Left colon (tissue), 2 donors: ENCODE data around the gene RMI1. TPM values are rescaled to one million over a fixed set of nuclear protein-coding genes. Genes with fewer than 3 reads are reported as not detected.
"Not testable (repeated sequence)": the region's sequence is repeated elsewhere in the genome, so short reads cannot be mapped to it uniquely, and the experiment has no call there.

Experiments
- ATAC-seq: fragments of 200-7000 bp; cut with Tn5 transposase; one replicate; pipeline ENCODE4 v1.9.1; 2020; ENCODE audit warnings: mild to moderate bottlenecking, moderate library complexity
- DNase-seq, 2 donors: peaks; one replicate each; pipeline ENCODE4 v3.0.0-alpha.2; 2020
- intact Hi-C, 2 donors: fragments of 100-400 bp; cut with DNase I in 1 of 2; cut with micrococcal nuclease in 1 of 2; formaldehyde crosslinking; loops; one replicate each; pipeline versions ENCODE4 v1.11.2 to v1.14.0; 2022; cut with DNase I, micrococcal nuclease
- long read RNA-seq: library from polyadenylated mRNA; unstranded; transcript quantifications from one replicate; pipeline ENCODE4 v2.0.0, GENCODE V29; 2021
- total RNA-seq, 2 donors: library from RNA; stranded (reverse); fragmentation: NEBNext Ultra II Directional; extraction: Animal tissue kit (Norgen Biotek cat#: 25700); gene quantifications; one replicate each; pipeline ENCODE4 v1.2.1, GENCODE V29; 2021
- donor health status: DM: no; HTN: no; CAD: no.
- donor health status: DM: yes; HTN: yes; CAD: no.

The RMI1 gene
- 10 to 100 TPM in 1 of 2 donors, 1 to 10 TPM in 1; 9.4 to 13.1 TPM for total RNA-seq
- long read RNA-seq, transcript RMI1-202 (3 exons, 1,553 nt) = major isoform, 9 of 15 reads
- long read RNA-seq, partial matches to known transcripts = 0 of 15 reads
- long read RNA-seq, other reads (novel, unspliced or antisense) = 4 of 15 reads

DNA sequence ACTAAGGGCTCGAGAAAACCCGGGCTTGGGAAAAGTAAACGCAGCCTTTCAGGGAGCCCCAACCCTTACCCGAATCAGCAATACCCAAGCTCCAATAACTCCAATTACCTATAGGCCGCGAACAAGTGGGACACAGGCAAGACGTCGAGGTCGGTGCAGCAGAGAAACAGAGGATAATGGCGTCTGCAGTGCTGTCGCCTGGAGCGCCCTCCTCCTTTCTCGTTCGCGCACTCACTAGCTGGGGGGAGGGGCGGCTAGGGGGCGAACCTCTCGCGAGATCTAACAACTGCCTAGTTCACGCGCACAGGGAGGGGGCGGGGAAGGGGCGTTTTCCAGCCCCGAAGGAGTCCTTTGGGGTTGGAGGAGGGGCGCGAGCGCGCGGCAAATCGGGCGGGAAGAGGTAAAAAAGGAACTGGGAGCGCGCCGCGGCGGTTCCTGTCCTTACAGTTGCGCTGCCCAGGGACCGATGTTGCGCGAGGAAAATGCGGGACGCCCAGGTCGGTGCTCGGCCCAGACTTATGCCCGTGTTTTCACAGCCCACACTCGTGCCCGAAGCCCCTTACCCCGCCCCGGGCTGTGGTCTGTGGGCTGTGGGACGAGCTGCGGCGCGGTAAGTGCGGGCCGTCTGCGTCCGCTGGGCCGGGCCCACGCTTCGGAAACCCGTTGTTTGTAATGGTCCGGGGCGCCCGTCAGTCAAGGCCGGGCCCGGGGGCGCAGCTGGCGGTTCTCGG is at the start of gene RMI1:
Gene RMI1, plus strand, starts transcription at position 411 of the 731 bp plus-strand sequence. CDS start 20,182 bp downstream, outside the sequence.
- intact Hi-C loops = no loop called here
- ATAC-seq = peak; percentile 83
- DNase-seq = peak; percentile 99 to 100

DNA sequence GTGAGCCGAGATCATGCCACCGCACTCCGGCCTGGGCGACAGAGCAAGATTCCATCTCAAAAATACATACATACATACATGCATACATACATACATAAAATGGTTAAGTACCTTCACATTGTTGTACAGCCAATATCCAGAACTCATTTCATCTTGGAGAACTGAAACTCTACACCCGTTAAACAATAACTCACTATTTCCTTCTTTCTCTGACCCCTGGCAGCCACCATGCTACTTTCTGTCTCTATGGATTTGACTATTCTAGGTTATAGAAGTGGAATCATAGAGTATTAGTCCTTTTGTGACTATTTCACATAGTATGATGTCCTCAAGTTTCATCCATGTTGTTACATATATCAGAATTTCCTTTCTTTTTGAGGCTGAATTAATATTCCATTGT is 49.7 kb upstream of the RMI1 start:
- intact Hi-C loops = no loop called here

DNA sequence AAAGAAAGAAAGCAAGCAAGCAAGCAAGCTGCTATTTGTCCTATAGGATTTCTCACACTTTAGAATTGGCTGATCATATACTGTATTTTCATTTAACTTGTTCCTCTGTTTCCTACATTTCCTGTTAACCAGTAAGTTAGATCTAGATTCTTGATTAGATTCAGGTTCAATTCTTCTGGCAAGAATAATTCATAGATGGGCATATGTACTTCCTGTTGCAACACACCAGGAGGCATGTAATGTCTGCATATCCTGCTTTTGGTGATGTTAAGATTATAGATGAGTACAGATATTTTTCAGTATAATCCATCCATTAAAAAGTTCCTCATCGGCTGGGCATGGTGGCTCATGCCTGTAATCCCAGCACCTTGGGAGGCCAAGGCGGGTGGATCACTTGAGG is 48.6 kb upstream of the RMI1 start:
- DNase-seq (no peak), ATAC-seq (no peak)
- intact Hi-C loops = no loop called here

More for the DNA sequence above, 49.7 kb upstream of the RMI1 start:
- DNase-seq (no peak), ATAC-seq (no peak)

DNA sequence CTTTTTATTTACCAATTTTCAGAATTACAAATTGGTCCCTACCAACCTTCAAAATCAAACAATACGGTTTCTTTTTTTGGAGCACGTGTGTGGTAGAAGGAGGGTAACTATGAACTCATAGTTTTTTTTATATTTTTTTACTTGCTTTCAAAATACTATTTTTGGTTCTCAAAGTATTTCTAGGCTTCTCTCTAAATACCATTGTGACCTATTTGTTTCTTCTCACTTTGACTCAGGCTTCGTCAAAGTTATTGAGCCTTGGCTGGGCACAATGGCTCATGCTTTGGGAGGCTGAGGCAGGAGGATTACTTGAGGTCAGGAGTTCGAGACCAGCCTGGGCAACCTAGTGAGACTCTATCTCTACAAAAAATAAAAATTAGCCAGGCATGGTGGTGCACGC is 47.8 kb upstream of the RMI1 start:
- ATAC-seq (no peak), DNase-seq (no peak)
- intact Hi-C loops = no loop called here

DNA sequence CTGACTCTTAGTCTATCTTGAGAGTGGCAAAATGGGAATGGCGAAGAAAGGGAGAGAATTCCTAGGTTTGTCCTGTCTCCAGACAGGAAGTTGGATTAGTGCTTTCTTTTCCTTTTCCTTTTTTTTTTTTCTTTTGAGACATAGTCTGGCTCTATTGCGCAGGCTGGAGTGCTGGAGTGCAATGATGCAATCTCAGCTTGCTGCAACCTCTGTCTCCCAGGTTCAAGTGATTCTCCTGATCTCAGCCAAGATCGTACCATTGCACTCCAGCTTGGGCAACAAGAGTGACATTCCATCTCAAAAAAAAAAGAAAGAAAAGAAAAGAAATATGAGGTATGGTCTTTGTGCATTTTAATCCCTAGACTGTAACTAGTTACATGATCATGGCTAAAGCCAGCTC is 46.8 kb upstream of the RMI1 start:
- ATAC-seq = no peak
- intact Hi-C loops = no loop called here
- no peak for DNase-seq

DNA sequence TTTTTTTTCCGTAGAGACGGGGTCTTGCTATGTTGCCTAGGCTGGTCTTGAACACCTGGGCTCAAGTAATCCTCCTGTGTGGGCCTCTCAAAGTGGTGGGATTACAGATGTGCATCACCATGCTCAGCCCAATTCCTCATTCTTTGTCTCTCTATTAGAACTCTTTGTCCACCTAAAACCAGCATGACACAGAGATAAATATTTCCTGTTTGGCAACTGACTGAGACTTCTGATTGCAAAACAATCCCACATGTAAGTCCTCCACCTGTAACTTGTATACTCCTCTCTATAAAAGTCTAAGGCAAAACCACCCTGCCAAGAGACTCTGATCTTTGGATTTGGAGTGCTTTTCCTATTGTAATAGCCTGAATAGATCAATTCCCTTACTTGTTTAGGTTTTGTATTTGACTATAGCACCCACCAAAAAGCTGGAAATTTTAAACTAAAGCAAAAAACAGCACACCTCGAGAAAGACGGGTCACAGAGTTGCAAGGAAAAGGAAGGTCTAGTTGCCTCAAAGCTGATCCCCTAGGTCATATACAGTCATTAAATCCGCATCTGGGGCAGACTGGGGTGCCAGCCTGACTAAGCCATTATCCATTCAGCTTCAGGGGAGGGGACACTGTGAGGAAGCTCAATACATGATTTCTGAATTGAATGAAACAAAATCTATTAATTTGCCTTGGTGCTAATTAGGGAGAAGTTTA is 45.9 kb upstream of the RMI1 start:
- ATAC-seq (peak; percentile 84), DNase-seq (no peak)
- intact Hi-C loops = loop anchor here in 1 of 2 donors (5.0 kb wide), 2 partner anchors 328 to 383 kb away; no protein-coding TSS in a partner anchor

DNA sequence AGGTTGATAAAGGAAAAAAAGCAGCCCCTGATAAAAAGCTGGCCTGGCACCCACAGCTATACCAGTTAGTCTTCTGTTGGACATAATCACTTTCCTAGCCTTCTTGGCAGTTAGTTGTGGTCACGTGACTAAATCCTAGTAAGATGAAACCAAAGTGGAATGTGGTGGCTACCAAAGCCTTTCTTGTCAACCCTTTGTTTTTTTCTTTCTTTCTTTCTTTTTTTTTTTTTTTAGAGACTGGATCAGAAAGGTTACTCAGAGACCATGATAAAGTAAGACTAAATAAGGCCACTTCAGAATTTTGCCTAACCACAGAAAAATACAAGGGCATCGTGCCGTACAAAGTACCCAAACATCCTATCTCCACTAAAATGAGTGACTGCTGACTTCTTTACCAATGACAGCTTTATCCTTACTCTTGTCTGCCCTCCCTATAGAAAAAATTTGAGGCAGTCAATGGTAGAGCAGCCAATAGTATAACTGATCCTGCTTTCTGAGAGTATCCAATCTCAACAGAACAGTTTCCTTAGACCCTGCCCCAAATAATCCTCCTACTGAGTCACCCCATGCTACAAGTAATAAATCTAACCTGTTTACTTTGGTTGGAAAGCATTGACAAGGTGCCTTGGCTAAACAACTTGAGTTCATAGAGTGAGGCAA is 45.2 kb upstream of the RMI1 start:
- DNase-seq (no peak), ATAC-seq (peak; percentile 24)
- intact Hi-C loops = loop anchor here in 1 of 2 donors (5.0 kb wide), 2 partner anchors 327 to 382 kb away; no protein-coding TSS in a partner anchor

DNA sequence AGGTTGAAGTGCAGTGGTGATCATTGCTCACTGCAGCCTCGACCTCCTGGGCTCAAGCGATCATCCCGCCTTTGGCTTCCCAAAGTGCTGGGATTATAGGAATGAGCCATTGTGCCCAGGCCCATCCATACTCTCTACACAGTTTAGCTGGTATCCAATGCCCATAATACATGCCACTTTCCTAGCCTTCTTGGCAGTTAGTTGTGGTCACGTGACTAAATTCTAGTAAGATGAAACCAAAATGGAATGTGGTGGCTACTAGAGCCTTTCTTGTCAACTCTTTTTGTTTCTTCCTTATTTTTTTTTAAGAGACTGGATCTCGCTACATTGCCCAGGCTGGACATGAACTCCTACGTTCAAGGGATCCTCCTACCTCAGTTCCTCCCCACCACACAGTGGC is 44.1 kb upstream of the RMI1 start:
- intact Hi-C loops = loop anchor here in 1 of 2 donors (5.0 kb wide), 2 partner anchors 326 to 381 kb away; no protein-coding TSS in a partner anchor
- DNase-seq (no peak), ATAC-seq (no peak)

DNA sequence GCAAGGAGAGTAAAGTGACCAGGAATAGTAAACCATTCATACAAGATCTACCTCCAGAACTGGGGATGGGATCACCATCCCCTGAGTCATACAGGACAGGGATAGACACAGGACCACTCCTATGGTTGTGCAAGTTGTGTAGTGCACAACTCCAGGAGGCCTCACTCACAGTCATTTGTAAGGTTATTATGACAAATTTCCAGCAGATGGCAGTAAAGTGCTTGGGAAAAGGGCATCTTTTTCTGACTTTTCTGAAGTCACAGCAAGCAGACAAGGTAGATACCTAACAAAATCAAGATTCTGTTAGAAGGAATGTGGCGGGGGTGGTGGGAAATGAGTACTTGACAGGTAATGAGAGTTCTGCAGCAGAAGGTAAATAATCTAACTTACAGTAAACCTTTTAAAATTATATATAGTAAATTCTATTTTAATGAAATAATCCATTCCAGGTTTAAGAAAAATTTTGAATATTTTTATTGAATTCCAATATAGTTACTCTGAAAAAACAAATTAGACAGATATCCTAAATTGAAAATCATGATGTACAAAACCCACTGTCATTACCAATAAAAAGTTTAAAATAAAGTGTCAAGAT is 42.6 kb upstream of the RMI1 start:
- intact Hi-C loops = loop anchor here in 1 of 2 donors (5.0 kb wide), 2 partner anchors 324 to 379 kb away; no protein-coding TSS in a partner anchor
- ATAC-seq (peak; percentile 70), DNase-seq (no peak)

DNA sequence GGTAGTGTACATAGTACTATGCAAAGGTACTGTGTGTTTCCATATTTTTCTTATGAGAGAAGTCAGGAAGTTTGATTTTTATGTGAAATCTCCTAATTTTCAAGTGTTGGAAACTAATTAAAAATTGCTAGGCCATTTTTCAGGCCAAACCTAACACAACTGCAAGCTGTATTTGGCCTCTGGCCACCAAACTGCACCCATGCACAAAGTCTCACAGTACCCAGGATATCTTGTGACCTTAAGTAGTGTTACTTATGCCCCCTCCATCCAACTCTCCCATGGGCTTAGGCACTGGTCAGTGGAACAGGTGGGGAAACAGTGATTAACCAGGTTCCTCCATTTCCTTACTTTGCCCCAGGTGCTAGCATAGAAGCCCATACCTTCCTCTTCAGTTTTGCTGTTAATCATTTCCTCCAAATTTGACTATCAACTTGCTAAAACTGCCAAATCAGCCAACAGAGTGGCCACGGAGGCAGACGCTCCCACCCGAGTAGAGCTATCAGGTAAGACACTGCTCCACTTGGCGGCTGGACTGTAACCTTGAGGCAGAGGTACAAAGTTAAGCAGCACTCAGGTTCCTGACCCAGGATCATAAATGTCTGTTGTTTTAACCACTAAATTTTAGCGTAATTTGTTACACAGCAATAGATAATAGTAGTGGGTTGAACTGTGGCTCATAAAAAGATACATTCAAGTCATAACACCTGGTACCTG is 39.9 kb upstream of the RMI1 start:
- no peak for ATAC-seq
- DNase-seq = no peak
- intact Hi-C loops = no loop called here

DNA sequence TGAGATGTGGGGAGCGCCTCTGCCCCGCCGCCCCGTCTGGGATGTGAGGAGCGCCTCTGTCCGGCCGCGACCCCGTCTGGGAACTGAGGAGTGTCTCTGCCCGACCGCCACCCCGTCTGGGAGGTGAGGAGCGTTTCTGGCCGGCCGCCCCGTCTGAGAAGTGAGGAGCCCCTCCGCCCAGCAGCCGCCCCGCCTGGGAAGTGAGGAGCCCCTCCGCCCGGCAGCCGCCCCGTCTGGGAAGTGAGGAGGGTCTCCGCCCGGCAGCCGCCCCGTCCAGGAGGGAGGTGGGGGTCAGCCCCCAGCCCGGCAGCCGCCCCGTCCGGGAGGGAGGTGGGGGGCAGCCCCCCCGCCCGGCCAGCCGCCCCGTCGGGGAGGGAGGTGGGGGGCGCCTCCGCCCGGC is 32.5 kb upstream of the RMI1 start:
- ATAC-seq, DNase-seq, intact Hi-C loops: not testable (repeated sequence)

DNA sequence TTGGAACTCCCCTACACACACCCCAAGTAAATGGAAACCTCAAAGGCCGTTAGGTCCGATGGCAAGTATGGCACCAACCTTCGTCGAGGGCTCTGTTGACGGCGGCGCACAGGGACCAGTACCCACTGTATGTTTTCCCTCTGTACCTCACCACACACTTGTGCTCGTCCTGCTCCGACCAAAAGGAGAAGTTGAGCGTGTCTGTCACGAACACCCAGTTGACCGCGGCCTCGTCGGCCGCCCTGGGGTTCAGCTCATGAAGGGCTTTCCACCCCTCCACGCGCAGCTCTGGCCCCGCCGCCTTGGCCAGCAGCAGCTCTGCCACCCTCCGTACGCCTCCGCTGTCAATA is 24.5 kb upstream of the RMI1 start:
- intact Hi-C loops = no loop called here
- no peak for DNase-seq
- ATAC-seq = peak; percentile 4

DNA sequence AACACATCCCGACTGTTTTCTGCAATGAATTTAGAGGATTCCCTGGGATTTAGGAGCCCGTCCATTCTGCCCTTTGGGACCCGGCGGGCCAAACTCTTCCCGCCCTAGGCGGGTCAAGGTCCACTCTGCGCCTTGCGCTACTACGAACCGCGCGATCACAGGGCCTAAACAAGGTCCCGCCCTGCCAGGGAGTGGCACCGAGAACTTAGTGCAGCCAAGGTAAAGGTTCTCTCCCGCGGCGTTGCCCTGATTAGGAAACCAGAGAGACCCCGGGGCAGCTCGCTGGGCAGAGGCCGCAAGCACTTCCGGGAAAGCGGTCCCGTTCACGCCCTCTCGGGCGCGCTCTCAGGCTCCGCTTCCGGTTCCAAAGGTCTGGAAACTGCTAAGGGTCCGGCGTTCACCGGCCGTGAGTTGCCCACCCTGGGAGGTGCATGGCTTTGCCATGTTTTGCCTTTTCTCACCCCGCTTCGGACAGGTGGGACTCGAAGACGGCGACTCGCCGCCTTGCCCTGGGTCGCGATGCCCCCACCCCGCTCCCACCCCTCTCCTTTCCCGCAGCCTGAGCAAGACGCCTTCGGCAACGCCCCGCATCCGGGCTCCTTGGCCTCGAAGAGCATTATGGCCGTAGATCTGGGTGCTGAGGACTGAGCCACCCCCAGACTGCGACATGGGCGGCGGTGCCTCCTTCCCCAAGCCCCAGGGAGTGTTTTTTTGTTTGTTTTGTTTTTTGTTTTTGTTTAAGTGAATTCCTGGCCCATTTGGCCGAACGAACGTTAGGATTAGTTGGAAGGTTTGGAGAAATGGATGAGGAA is 24.0 kb upstream of the RMI1 start:
- DNase-seq (peak; percentile 92), ATAC-seq (peak; percentile 94)
- intact Hi-C loops = no loop called here

DNA sequence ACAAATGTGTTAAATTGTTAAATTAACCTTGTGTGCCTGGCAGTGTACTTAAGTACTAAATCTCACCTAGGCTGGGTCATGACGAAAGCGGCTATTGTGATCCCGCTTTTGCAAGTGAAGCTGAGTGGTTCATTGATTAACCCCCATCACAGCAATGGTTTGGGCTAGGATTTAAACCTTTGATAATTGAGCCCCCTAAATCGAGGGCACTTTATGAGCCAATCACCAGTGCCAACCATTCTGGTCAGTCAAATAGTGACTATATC is 23.4 kb upstream of the RMI1 start:
- intact Hi-C loops = no loop called here
- DNase-seq = peak in 1 of 2 donors; percentile 31
- ATAC-seq = peak; percentile 47

DNA sequence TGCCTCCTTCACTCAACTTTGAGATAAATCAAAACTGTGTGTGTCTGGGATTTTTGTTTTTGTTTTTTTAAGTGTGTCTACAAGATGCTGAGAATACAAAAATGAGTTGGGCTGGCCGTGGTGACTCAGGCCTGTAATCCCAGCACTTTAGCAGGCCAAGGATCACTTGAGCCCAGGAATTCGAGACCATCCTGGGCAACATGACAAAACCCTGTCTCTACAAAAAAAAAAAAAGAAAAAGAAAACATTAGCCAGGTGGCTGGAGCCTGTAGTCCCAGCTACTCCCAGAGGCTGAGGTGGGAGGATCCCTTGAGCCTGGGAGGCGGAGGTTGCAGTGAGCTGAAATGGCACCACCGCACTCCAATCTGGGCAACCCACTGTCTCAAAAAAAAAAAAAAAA is 21.5 kb upstream of the RMI1 start:
- no peak for ATAC-seq
- intact Hi-C loops = no loop called here

DNA sequence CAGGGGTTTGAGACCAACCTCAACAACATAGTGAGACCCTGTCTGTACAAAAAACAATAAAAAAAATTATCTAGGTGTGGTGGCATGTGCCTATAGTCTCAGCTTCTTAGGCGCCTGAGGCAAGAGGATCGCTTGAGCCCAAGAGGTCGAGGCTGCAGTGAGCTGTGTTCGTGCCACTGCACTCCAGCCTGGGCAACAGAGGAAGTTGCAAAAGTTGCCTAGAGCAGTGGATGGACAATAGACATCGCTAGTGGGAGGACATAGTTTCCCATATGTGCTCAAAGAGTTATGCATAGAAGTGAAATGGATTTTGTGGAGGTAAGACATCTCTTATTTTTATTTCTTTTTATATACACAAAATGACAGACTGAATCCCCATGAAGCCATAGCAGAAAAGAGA is 19.6 kb upstream of the RMI1 start:
- DNase-seq = no peak
- intact Hi-C loops = no loop called here
- ATAC-seq = no peak

More for the DNA sequence above, 21.5 kb upstream of the RMI1 start:
- DNase-seq = no peak

DNA sequence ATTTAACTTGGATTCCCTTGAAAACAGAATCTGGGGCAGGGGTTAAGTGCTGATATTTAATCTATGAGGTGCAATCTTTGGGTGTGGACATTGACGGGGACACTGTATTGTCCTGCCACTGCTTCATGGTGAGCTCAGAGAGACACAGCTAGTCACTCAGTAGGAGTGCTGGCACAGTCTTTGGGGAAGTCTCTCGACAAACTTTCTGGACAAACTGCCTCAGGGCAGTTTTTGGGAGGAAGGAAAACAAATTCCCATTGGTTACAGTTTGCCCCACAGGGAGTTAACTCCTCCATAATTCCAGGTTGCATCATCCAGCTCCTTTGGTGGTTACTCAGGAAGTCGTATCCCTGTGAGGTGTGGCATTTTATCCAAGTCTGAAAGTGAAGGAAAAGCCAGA is 18.4 kb upstream of the RMI1 start:
- ATAC-seq (peak; percentile 62), DNase-seq (no peak)
- intact Hi-C loops = no loop called here

DNA sequence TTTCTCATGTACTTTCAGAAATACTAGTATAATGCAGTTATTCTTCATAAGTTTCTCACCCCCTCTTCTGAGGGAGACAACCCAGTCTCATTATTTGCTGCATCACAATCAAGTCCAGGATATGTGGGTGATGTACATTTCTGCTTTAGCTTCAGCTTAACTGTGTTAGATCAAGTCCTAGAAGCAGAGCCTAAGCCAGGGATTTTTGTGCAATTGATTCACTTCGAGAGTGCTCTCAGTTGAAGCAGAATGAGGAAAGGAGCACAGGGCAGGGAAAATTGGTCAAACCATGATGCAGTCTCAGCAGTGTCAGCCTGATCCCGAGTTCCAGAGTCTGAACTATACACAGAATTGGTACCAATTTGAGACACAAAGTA is 15.6 kb upstream of the RMI1 start:
- intact Hi-C loops = no loop called here
- ATAC-seq (peak; percentile 16), DNase-seq (no peak)
